Germinal center (tissue), 1 donor: ENCODE measurements around the gene CYREN.
"Not testable (repeated sequence)": the region's sequence is repeated elsewhere in the genome, so short reads cannot be mapped to it uniquely, and the experiment has no call there.

Experiments used
- DNase-seq: peaks from one replicate; pipeline ENCODE4 v3.0.0; 2012; ENCODE audit warnings: mixed read lengths, low spot score

The CYREN gene

GRCh38 chr7:135170274-135170997 lies at the start of gene CYREN:
TSS of gene CYREN (minus strand) at chr7:135170707. CDS start at chr7:135168922, 1,785 bp downstream.
- peak; percentile 89 for DNase-seq

- DNase-seq: no peak
These were observed 47.4 kb upstream of the CYREN start for GRCh38 chr7:135217645-135218509.

- no peak for DNase-seq
These were observed 45.2 kb upstream of the CYREN start for GRCh38 chr7:135215698-135216097.

GRCh38 chr7:135215180-135215579 lies 44.7 kb upstream of the CYREN start:
- DNase-seq: no peak

- DNase-seq: no peak
These were observed 43.3 kb upstream of the CYREN start for GRCh38 chr7:135213831-135214230.

GRCh38 chr7:135211946-135212685 lies 41.6 kb upstream of the CYREN start:
- DNase-seq: not testable (repeated sequence)

GRCh38 chr7:135211179-135211945 lies 40.9 kb upstream of the CYREN start, which contains the start of gene WDR91:
TSS of gene WDR91 (minus strand) at chr7:135211526. CDS start at chr7:135211502, 24 bp downstream.
- DNase-seq: peak; percentile 100

GRCh38 chr7:135210888-135211178 lies 40.3 kb upstream of the CYREN start:
- no peak for DNase-seq

GRCh38 chr7:135209225-135209834 lies 38.8 kb upstream of the CYREN start:
- no peak for DNase-seq

GRCh38 chr7:135208102-135208793 lies 37.7 kb upstream of the CYREN start:
- DNase-seq: no peak

- no peak for DNase-seq
These were observed 37.0 kb upstream of the CYREN start for GRCh38 chr7:135207406-135208101.

GRCh38 chr7:135206941-135207391 lies 36.5 kb upstream of the CYREN start:
- peak; percentile 32 for DNase-seq

- DNase-seq: no peak
These were observed 35.3 kb upstream of the CYREN start for GRCh38 chr7:135205850-135206249.

- DNase-seq: no peak
These were observed 34.4 kb upstream of the CYREN start for GRCh38 chr7:135204876-135205275.

- DNase-seq: no peak
These were observed 33.8 kb upstream of the CYREN start for GRCh38 chr7:135204341-135204749.

- DNase-seq: no peak
These were observed 30.8 kb upstream of the CYREN start for GRCh38 chr7:135201350-135201749.

- DNase-seq: no peak
These were observed 30.4 kb upstream of the CYREN start for GRCh38 chr7:135200821-135201331.

GRCh38 chr7:135199439-135199838 lies 28.9 kb upstream of the CYREN start:
- no peak for DNase-seq

GRCh38 chr7:135197906-135198655 lies 27.6 kb upstream of the CYREN start:
- no peak for DNase-seq
